ENCODE measurements around the gene FLT3LG.

Gene FLT3LG

GRCh38 chr19:49473868-49474541 lies at the start of gene FLT3LG:
Gene FLT3LG, plus strand, starts transcription at chr19:49474215. Its CDS starts 425 bp downstream, at chr19:49474640.
- peak within 1 kb of the TSS; percentile 97 for H2AFZ ChIP-seq (ENCODE audit: low read depth, low read length)
- peak within 1 kb of the TSS; percentile 88 for H3K9ac ChIP-seq (ENCODE audit: low read length)
- peak within 1 kb of the TSS; percentile 26; the same call in 1 of the 2 replicates for H3K27ac ChIP-seq (ENCODE audit: low read length)

GRCh38 chr19:49425178-49425577 lies 48.8 kb upstream of the FLT3LG start, which contains the start of gene GFY:
Gene GFY, plus strand, starts transcription at chr19:49425388. Its CDS starts 1,043 bp downstream, at chr19:49426431.
- Histone ChIP-seq H3K9ac (ENCODE audit: low read length) (no peak within 1 kb of the TSS), H4K20me1 (ENCODE audit: insufficient read depth, low read length) (no peaks in the 10 kb centered on the region), H3K4me3 (ENCODE audit: low read length) (no peak within 1 kb of the TSS), H3K9me3 (ENCODE audit: insufficient read depth, low read length) (no peaks in the 10 kb centered on the region), H3K27ac (ENCODE audit: low read length) (no peak within 1 kb of the TSS), H3K4me2 (ENCODE audit: low read length) (no peak within 1 kb of the TSS), H3K36me3 (replicated peaks; ENCODE audit: low read depth, low read length) (no peaks in the 10 kb centered on the region), H3K4me1 (ENCODE audit: low read length) (peaks cover 5% of the 10 kb centered on the region), H2AFZ (ENCODE audit: low read depth, low read length) (peak within 1 kb of the TSS; percentile 76; the same call in 1 of the 2 replicates), H3K79me2 (ENCODE audit: low read length) (no peaks in the 10 kb centered on the region), H3K27me3 (ENCODE audit: low read depth, low read length) (peaks cover 41% of the 10 kb centered on the region)
- TF ChIP-seq CTCF (IDR thresholded peaks at IDR 0.05; ENCODE audit: low read depth, low read length), result no peak
- no peak for TF ChIP-seq EZH2phosphoT487 (IDR thresholded peaks at IDR 0.05; ENCODE audit: low read depth)

More at GRCh38 chr19:49473868-49474541, at the start of gene FLT3LG:
- Histone ChIP-seq H3K27me3 (ENCODE audit: low read depth, low read length) (no peaks in the 10 kb centered on the region), H3K4me3 (ENCODE audit: low read length) (peak within 1 kb of the TSS; percentile 86), H3K9me3 (ENCODE audit: insufficient read depth, low read length) (no peaks in the 10 kb centered on the region), H3K4me2 (ENCODE audit: low read length) (peak within 1 kb of the TSS; percentile 85), H4K20me1 (ENCODE audit: insufficient read depth, low read length) (no peaks in the 10 kb centered on the region), H3K79me2 (ENCODE audit: low read length) (no peaks in the 10 kb centered on the region), H3K4me1 (ENCODE audit: low read length) (peaks cover 18% of the 10 kb centered on the region), H3K36me3 (replicated peaks; ENCODE audit: low read depth, low read length) (peaks cover 2% of the 10 kb centered on the region)
- TF ChIP-seq EZH2phosphoT487 (IDR thresholded peaks at IDR 0.05; ENCODE audit: low read depth) (no peak), CTCF (IDR thresholded peaks at IDR 0.05; ENCODE audit: low read depth, low read length) (peak; percentile 99)

DNA sequence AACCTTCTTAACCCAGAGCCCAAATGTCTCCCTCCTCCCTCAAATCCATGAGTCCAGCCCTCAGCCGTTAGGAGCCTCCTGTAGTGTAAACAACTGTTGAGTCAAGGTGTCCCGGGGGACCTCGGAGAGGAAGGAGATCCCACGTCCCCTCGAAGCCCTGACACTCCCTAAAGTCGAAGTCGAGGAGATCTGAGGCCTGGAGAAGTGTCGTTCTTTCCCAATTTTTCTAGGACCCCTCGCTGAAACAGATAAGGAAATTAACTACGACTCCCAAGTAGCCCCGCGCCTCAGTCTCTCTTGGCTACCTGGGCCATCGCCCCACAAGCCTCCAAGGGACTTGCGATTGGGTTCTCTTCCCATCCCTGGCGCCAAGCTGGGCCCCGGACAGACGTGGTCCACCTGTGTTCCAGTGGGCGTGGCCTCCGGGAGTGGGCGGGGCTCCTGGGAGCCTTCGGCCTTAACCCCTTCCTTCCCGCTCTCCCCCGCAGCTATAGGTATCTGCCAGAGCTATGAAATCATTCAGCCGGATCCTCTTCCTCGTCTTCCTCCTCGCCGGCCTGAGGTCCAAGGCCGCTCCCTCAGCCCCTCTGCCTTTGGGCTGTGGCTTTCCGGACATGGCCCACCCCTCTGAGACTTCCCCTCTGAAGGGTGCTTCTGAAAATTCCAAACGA lies 48.0 kb upstream of the FLT3LG start:
- H3K27me3 ChIP-seq (ENCODE audit: low read depth, low read length), result peaks cover 41% of the 10 kb centered on the region
- no peak overlapping the region for H2AFZ ChIP-seq (ENCODE audit: low read depth, low read length)

More for the DNA sequence above, 48.0 kb upstream of the FLT3LG start:
- H3K79me2 ChIP-seq (ENCODE audit: low read length), result no peaks in the 10 kb centered on the region
- no peak overlapping the region for H3K9ac ChIP-seq (ENCODE audit: low read length)
- no peak overlapping the region for H3K4me2 ChIP-seq (ENCODE audit: low read length)
- no peak overlapping the region for H3K4me3 ChIP-seq (ENCODE audit: low read length)
- H3K36me3 ChIP-seq (replicated peaks; ENCODE audit: low read depth, low read length), result no peaks in the 10 kb centered on the region
- H3K27ac ChIP-seq (ENCODE audit: low read length), result no peak overlapping the region
- peaks cover 10% of the 10 kb centered on the region for H3K4me1 ChIP-seq (ENCODE audit: low read length)
- no peaks in the 10 kb centered on the region for H4K20me1 ChIP-seq (ENCODE audit: insufficient read depth, low read length)
- H3K9me3 ChIP-seq (ENCODE audit: insufficient read depth, low read length), result no peaks in the 10 kb centered on the region
- TF ChIP-seq CTCF (IDR thresholded peaks at IDR 0.05; ENCODE audit: low read depth, low read length), result no peak
- no peak for TF ChIP-seq EZH2phosphoT487 (IDR thresholded peaks at IDR 0.05; ENCODE audit: low read depth)

All from OCI-LY3 (cell line).